Liver (tissue), 9 donors: Measurements from ENCODE around the gene AATF. TPM values are rescaled to one million over a fixed set of nuclear protein-coding genes. Genes with fewer than 3 reads are reported as not detected.

Experiments
- DNase-seq: peaks from one replicate; pipeline ENCODE4 v3.0.0-alpha.2; 2017; ENCODE audit warnings: low spot score
- H3K27ac ChIP-seq, 2 donors: one replicate each; pipeline ENCODE4 v1.7.0; 2013; ENCODE audit warnings: inconsistent platforms in 2 of 2, low read length in 2 of 2, control low read depth in 1 of 2, low read depth in 1 of 2, mild to moderate bottlenecking in 1 of 2
- H3K27me3 ChIP-seq, 4 donors: one replicate each; pipeline versions ENCODE4 v1.6.1 to v1.7.0; 2013; ENCODE audit warnings: low read length in 3 of 4, inconsistent platforms in 1 of 4, mild to moderate bottlenecking in 1 of 4, moderate library complexity in 1 of 4; ENCODE audit not compliant: control insufficient read depth in 4 of 4, insufficient read depth in 4 of 4
- H3K36me3 ChIP-seq, 4 donors: one replicate each; pipeline versions ENCODE4 v1.6.1 to v1.7.0; 2013; ENCODE audit warnings: low read length in 3 of 4, mild to moderate bottlenecking in 3 of 4, low read depth in 1 of 4, moderate library complexity in 1 of 4; ENCODE audit not compliant: control insufficient read depth in 4 of 4, insufficient read depth in 3 of 4
- H3K4me1 ChIP-seq, 4 donors: one replicate each; pipeline versions ENCODE4 v1.6.1 to v1.7.0; 2013; ENCODE audit warnings: low read length in 3 of 4, mild to moderate bottlenecking in 3 of 4, moderate library complexity in 1 of 4; ENCODE audit not compliant: control insufficient read depth in 4 of 4, insufficient read depth in 4 of 4
- H3K4me3 ChIP-seq, 3 donors: one replicate each; pipeline versions ENCODE4 v1.6.1 to v1.7.0; 2013; ENCODE audit warnings: low read length in 3 of 3, control low read depth in 1 of 3, low read depth in 1 of 3, mild to moderate bottlenecking in 1 of 3
- H3K9ac ChIP-seq, 2 donors: one replicate each; pipeline ENCODE4 v1.7.0; 2013; ENCODE audit warnings: low read length in 2 of 2, mild to moderate bottlenecking in 2 of 2, moderate library complexity in 2 of 2, control low read depth in 1 of 2, low read depth in 1 of 2
- H3K9me3 ChIP-seq, 4 donors: one replicate each; pipeline versions ENCODE4 v1.6.1 to v1.7.0; 2013; ENCODE audit warnings: low read length in 3 of 4; ENCODE audit not compliant: control insufficient read depth in 4 of 4
- EGR1 ChIP-seq, 2 donors: IDR thresholded peaks; 2 replicates each; pipeline ENCODE4 v1.6.1; 2016 to 2018; ENCODE audit warnings: antibody characterized with exemption in 2 of 2, low read depth in 2 of 2
- FOXA1 ChIP-seq: IDR thresholded peaks from 2 replicates; pipeline ENCODE4 v1.6.1; 2016; ENCODE audit warnings: antibody characterized with exemption
- FOXA2 ChIP-seq: IDR thresholded peaks from 2 replicates; pipeline ENCODE4 v1.6.1; 2016; ENCODE audit warnings: antibody characterized with exemption
- GABPA ChIP-seq, 2 donors: IDR thresholded peaks in 1 of 2; conservative IDR thresholded peaks in 1 of 2; 2 replicates each; pipeline ENCODE4 v1.6.1; 2016; ENCODE audit warnings: antibody characterized with exemption in 2 of 2, mild to moderate bottlenecking in 1 of 2, moderate library complexity in 1 of 2
- JUND ChIP-seq, 2 donors: IDR thresholded peaks; 2 replicates each; pipeline ENCODE4 v1.6.1; 2016; ENCODE audit warnings: antibody characterized with exemption in 2 of 2
- MAX ChIP-seq: IDR thresholded peaks from 2 replicates; pipeline ENCODE4 v1.6.1; 2016; ENCODE audit warnings: antibody characterized with exemption
- NR2F2 ChIP-seq: IDR thresholded peaks from 2 replicates; pipeline ENCODE4 v1.6.1; 2016; ENCODE audit warnings: antibody characterized with exemption
- RXRA ChIP-seq, 2 donors: IDR thresholded peaks; 2 replicates each; pipeline ENCODE4 v1.6.1; 2017 to 2018; ENCODE audit warnings: antibody characterized with exemption in 2 of 2, mild to moderate bottlenecking in 1 of 2
- SP1 ChIP-seq: IDR thresholded peaks from 2 replicates; pipeline ENCODE4 v1.6.1; 2018; ENCODE audit warnings: antibody characterized with exemption, mild to moderate bottlenecking
- YY1 ChIP-seq: IDR thresholded peaks from 2 replicates; pipeline ENCODE4 v1.6.1; 2016; ENCODE audit warnings: antibody characterized with exemption, mild to moderate bottlenecking
- WGBS: extraction: QIAGEN DNeasy Blood & Tissue Kit; methylation state at CpG from one replicate; pipeline ENCODE4 v1.1.7; 2013; 5-methylcytosine and 5-hydroxymethylcytosine counted together
- polyA plus RNA-seq, 2 donors: library from polyadenylated mRNA; stranded (reverse) in 1 of 2; unstranded in 1 of 2; fragments of 200-250 nt in 1 of 2; fragments of >200 nt in 1 of 2; fragmentation: Nextera tagmentation in 1 of 2; extraction: Ambion mirVana in 1 of 2; gene quantifications; one replicate each; pipeline versions ENCODE4 v1.2.1 to v1.2.3, GENCODE V29; 2013 to 2015
- total RNA-seq, 2 donors: library from RNA; depleted of rRNA; stranded (reverse); fragments of >200 nt; gene quantifications; one replicate each; pipeline ENCODE4 v1.2.3, GENCODE V29; 2014
- TF ChIP-seq, protein P1 (sequence below): IDR thresholded peaks from 2 replicates; pipeline ENCODE4 v1.6.1; 2016; ENCODE audit warnings: antibody characterized with exemption
- TF ChIP-seq, protein P2 (sequence below): IDR thresholded peaks from 2 replicates; pipeline ENCODE4 v1.6.1; 2016; ENCODE audit warnings: antibody characterized with exemption, mild to moderate bottlenecking
- TF ChIP-seq, protein P3 (sequence below): IDR thresholded peaks from 2 replicates; pipeline ENCODE4 v1.6.1; 2016; ENCODE audit warnings: antibody characterized with exemption
- donor health status: healthy.
- donor health status: healthy.
- donor health status: healthy.
- donor health status: healthy.
- donor health status: healthy.

The AATF gene
- total and polyA plus RNA-seq, 4 donors: 10.8 to 16.9 (median 13.4) TPM

DNA sequence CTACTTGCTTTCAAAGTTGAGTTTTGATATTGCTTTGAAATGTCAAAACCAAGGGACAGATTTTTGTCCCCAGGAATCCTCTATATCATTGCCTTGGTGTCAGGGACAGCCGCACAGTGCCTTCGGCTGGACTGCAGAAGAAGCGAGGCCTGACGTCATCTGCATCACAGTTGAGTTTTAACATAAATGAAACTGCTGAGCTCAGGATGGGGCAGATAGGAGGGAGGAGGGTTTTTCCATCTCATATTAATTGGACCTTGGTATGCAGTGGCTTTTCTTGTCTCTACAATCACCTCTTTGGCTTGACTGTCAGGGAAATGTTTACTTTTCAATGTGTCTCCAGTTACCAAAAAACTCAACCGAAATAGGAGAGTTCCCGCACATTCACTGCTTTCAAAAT lies 111.3 kb downstream of the AATF start:
- no peak for TF ChIP-seq GABPA (IDR thresholded peaks at IDR 0.05 in 1 of 2, conservative IDR thresholded peaks at IDR 0.05 in 1 of 2)
- TF ChIP-seq EGR1 (IDR thresholded peaks at IDR 0.05; ENCODE audit: low read depth in 2 of 2): no peak
- TF ChIP-seq MAX: no peak
- TF ChIP-seq RXRA (IDR thresholded peaks at IDR 0.05): no peak
- TF ChIP-seq JUND (IDR thresholded peaks at IDR 0.05): no peak
- TF ChIP-seq YY1: no peak
- TF ChIP-seq FOXA2: no peak
- TF ChIP-seq, protein P1, sequence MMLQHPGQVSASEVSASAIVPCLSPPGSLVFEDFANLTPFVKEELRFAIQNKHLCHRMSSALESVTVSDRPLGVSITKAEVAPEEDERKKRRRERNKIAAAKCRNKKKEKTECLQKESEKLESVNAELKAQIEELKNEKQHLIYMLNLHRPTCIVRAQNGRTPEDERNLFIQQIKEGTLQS: no peak
- TF ChIP-seq, protein P2, sequence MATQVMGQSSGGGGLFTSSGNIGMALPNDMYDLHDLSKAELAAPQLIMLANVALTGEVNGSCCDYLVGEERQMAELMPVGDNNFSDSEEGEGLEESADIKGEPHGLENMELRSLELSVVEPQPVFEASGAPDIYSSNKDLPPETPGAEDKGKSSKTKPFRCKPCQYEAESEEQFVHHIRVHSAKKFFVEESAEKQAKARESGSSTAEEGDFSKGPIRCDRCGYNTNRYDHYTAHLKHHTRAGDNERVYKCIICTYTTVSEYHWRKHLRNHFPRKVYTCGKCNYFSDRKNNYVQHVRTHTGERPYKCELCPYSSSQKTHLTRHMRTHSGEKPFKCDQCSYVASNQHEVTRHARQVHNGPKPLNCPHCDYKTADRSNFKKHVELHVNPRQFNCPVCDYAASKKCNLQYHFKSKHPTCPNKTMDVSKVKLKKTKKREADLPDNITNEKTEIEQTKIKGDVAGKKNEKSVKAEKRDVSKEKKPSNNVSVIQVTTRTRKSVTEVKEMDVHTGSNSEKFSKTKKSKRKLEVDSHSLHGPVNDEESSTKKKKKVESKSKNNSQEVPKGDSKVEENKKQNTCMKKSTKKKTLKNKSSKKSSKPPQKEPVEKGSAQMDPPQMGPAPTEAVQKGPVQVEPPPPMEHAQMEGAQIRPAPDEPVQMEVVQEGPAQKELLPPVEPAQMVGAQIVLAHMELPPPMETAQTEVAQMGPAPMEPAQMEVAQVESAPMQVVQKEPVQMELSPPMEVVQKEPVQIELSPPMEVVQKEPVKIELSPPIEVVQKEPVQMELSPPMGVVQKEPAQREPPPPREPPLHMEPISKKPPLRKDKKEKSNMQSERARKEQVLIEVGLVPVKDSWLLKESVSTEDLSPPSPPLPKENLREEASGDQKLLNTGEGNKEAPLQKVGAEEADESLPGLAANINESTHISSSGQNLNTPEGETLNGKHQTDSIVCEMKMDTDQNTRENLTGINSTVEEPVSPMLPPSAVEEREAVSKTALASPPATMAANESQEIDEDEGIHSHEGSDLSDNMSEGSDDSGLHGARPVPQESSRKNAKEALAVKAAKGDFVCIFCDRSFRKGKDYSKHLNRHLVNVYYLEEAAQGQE: no peak
- TF ChIP-seq SP1: no peak
- WGBS: 82% methylated on average over 6 of the region's 6 CpGs
- Histone ChIP-seq H3K36me3 (peaks cover 1 to 7% (median 6%) of the 10 kb centered on the region in 4 donors), H3K9ac (no peak overlapping the region), H3K4me3 (no peak overlapping the region), H3K9me3 (no peaks in the 10 kb centered on the region), H3K27me3 (no peaks in the 10 kb centered on the region), H3K4me1 (no peaks in the 10 kb centered on the region), H3K27ac (no peak overlapping the region)
- DNase-seq: no peak

DNA sequence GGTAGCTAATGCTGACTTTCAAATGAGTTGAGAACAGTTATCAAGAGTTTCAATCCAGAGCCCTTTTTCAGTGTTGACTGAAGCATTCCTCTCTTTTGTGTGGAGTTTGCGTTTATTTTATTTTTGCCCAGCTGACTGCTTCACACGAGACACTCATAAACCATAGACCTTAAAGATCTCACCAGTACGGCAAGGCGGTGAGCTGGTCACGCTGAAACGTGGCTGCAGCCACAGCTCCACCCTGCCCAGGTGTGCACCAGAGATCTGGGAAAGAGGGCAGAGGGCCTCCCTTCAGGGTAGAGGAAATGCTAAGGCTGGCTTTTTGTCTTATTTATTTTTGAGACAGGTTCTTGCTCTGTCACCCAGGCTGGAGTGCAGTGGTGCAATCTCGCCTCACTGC lies 112.2 kb downstream of the AATF start:
- no peak overlapping the region for H3K4me3 ChIP-seq
- peaks cover 0 to 7% (median 6%) of the 10 kb centered on the region in 4 donors for H3K36me3 ChIP-seq
- TF ChIP-seq JUND (IDR thresholded peaks at IDR 0.05) (no peak), NR2F2 (no peak)
- H3K27ac ChIP-seq: no peak overlapping the region
- no peak for DNase-seq
- H3K27me3 ChIP-seq: no peaks in the 10 kb centered on the region
- H3K4me1 ChIP-seq: no peaks in the 10 kb centered on the region
- no peak overlapping the region for H3K9ac ChIP-seq
- 79% methylated on average over 7 of the region's 7 CpGs for WGBS
- H3K9me3 ChIP-seq: no peaks in the 10 kb centered on the region

DNA sequence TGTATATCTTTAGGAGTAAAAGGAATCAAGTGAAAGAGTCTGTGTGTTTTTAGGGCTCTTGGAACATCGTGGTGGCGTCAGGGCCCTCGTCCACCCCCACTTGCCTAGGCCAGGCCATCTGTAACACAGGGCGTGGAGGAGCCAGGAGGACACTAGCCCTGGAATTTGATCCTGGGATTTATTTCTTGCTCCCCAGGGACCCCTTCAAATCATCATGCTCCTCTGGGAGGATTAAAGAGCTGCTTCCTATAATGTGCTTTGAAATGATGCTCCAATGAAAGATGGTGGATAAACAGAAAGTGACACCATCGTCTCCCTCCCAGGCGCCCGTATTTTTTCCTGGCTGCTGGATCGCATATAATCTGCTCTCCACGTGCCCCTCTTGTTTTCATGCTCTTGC lies 113.3 kb downstream of the AATF start:
- no peak overlapping the region for H3K4me3 ChIP-seq
- peaks cover 0 to under 1% (median under 1%) of the 10 kb centered on the region in 4 donors for H3K36me3 ChIP-seq
- no peaks in the 10 kb centered on the region for H3K9me3 ChIP-seq
- H3K27ac ChIP-seq: no peak overlapping the region
- DNase-seq: no peak
- TF ChIP-seq, protein P3, sequence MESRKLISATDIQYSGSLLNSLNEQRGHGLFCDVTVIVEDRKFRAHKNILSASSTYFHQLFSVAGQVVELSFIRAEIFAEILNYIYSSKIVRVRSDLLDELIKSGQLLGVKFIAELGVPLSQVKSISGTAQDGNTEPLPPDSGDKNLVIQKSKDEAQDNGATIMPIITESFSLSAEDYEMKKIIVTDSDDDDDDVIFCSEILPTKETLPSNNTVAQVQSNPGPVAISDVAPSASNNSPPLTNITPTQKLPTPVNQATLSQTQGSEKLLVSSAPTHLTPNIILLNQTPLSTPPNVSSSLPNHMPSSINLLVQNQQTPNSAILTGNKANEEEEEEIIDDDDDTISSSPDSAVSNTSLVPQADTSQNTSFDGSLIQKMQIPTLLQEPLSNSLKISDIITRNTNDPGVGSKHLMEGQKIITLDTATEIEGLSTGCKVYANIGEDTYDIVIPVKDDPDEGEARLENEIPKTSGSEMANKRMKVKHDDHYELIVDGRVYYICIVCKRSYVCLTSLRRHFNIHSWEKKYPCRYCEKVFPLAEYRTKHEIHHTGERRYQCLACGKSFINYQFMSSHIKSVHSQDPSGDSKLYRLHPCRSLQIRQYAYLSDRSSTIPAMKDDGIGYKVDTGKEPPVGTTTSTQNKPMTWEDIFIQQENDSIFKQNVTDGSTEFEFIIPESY: no peak
- no peak for TF ChIP-seq FOXA1
- no peak for TF ChIP-seq GABPA (IDR thresholded peaks at IDR 0.05 in 1 of 2, conservative IDR thresholded peaks at IDR 0.05 in 1 of 2)
- WGBS: 90% methylated on average over 9 of the region's 9 CpGs
- no peaks in the 10 kb centered on the region for H3K4me1 ChIP-seq
- H3K27me3 ChIP-seq: no peaks in the 10 kb centered on the region
- H3K9ac ChIP-seq: no peak overlapping the region
